ENCODE data around the gene NADK. TPM values are rescaled to one million over a fixed set of nuclear protein-coding genes. Genes with fewer than 3 reads are reported as not detected.
A peak's percentile ranks its signal among the peaks of the same experiment; 100 is the strongest.

Gene NADK
- total RNA-seq, 1 donor from 2014 or later, result 68.1 TPM

DNA sequence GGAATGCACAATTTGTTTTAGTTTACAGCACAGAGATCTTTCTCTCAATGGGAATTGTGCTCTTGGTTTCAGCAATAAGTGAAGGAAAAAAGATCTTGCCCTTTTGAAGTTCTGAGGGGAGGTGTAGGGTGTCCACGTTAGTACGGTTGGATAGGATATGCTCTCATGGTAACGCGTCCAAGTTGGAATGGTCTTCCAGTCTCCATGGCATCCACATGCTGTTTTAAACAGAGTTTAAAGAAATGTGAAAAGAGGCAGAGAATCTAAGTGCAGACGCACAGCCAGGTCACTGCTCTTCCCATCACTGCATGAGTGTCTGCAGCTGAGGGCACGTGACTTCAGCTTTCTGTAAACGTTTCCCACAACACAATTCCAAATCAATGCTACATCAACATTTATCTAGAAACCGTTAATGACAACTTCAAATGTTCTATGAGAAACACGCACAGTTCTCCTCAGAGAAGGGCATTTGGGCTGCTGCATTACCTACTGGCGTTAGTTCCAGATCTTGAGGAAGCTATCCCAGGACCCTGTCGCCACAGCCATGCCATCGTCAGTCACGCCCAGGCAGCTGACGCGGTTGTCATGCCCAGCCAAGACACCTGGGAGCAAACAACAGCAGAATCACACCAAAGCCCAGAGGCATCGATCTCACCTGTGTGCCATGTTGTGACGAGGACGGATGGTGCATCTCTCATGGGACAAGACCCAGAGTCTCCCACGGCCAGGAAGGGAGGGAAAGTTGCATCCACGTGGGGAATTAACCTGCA lies 8.8 kb upstream of the NADK start:
- no peaks in the 10 kb centered on the region for H3K9me3 Mint-ChIP-seq (ENCODE audit: low read depth)
- H3K27me3 Mint-ChIP-seq (ENCODE audit: low read depth), result no peaks in the 10 kb centered on the region
- H3K27ac Mint-ChIP-seq (ENCODE audit: unreplicated experiment), result no peak overlapping the region
- H3K36me3 Mint-ChIP-seq (ENCODE audit: low read depth), result peaks cover 39% of the 10 kb centered on the region
- peaks cover 13% of the 10 kb centered on the region for H3K4me1 Mint-ChIP-seq (ENCODE audit: low read depth)
- TF ChIP-seq, protein P1, sequence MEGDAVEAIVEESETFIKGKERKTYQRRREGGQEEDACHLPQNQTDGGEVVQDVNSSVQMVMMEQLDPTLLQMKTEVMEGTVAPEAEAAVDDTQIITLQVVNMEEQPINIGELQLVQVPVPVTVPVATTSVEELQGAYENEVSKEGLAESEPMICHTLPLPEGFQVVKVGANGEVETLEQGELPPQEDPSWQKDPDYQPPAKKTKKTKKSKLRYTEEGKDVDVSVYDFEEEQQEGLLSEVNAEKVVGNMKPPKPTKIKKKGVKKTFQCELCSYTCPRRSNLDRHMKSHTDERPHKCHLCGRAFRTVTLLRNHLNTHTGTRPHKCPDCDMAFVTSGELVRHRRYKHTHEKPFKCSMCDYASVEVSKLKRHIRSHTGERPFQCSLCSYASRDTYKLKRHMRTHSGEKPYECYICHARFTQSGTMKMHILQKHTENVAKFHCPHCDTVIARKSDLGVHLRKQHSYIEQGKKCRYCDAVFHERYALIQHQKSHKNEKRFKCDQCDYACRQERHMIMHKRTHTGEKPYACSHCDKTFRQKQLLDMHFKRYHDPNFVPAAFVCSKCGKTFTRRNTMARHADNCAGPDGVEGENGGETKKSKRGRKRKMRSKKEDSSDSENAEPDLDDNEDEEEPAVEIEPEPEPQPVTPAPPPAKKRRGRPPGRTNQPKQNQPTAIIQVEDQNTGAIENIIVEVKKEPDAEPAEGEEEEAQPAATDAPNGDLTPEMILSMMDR (IDR thresholded peaks at IDR 0.05), result no peak
- H3K4me3 Mint-ChIP-seq (ENCODE audit: unreplicated experiment), result no peak overlapping the region
- no peak for DNase-seq (ENCODE audit: low spot score)

- no peaks in the 10 kb centered on the region for H3K27me3 Mint-ChIP-seq (ENCODE audit: low read depth)
- H3K4me1 Mint-ChIP-seq (ENCODE audit: low read depth), result peaks cover 22% of the 10 kb centered on the region
- H3K4me3 Mint-ChIP-seq (ENCODE audit: unreplicated experiment), result no peak overlapping the region
- H3K27ac Mint-ChIP-seq (ENCODE audit: unreplicated experiment), result no peak overlapping the region
- H3K9me3 Mint-ChIP-seq (ENCODE audit: low read depth), result no peaks in the 10 kb centered on the region
- TF ChIP-seq, protein P1 (IDR thresholded peaks at IDR 0.05), result no peak
- no peak for DNase-seq (ENCODE audit: low spot score)
- H3K36me3 Mint-ChIP-seq (ENCODE audit: low read depth), result peaks cover 35% of the 10 kb centered on the region
Measured at GRCh38 chr1:1785666-1786065, 7.4 kb upstream of the NADK start.

- no peaks in the 10 kb centered on the region for H3K9me3 Mint-ChIP-seq (ENCODE audit: low read depth)
Measured at GRCh38 chr1:1784933-1785332, 6.7 kb upstream of the NADK start.

GRCh38 chr1:1783320-1783719 lies 5.0 kb upstream of the NADK start:
- Mint-ChIP-seq H3K4me1 (ENCODE audit: low read depth) (peaks cover 33% of the 10 kb centered on the region), H3K9me3 (ENCODE audit: low read depth) (no peaks in the 10 kb centered on the region), H3K36me3 (ENCODE audit: low read depth) (peaks cover 20% of the 10 kb centered on the region), H3K4me3 (ENCODE audit: unreplicated experiment) (no peak overlapping the region), H3K27me3 (ENCODE audit: low read depth) (no peaks in the 10 kb centered on the region), H3K27ac (ENCODE audit: unreplicated experiment) (peak overlapping the region; percentile 28)
- DNase-seq (ENCODE audit: low spot score), result no peak
- TF ChIP-seq, protein P1 (IDR thresholded peaks at IDR 0.05), result no peak

More at GRCh38 chr1:1784933-1785332, 6.7 kb upstream of the NADK start:
- DNase-seq (ENCODE audit: low spot score), result no peak
- H3K27me3 Mint-ChIP-seq (ENCODE audit: low read depth), result no peaks in the 10 kb centered on the region
- H3K4me1 Mint-ChIP-seq (ENCODE audit: low read depth), result peaks cover 27% of the 10 kb centered on the region
- H3K4me3 Mint-ChIP-seq (ENCODE audit: unreplicated experiment), result no peak overlapping the region
- TF ChIP-seq, protein P1 (IDR thresholded peaks at IDR 0.05), result no peak
- H3K36me3 Mint-ChIP-seq (ENCODE audit: low read depth), result peaks cover 29% of the 10 kb centered on the region
- H3K27ac Mint-ChIP-seq (ENCODE audit: unreplicated experiment), result peak overlapping the region; percentile 45

- H3K4me1 Mint-ChIP-seq (ENCODE audit: low read depth), result peaks cover 33% of the 10 kb centered on the region
- H3K36me3 Mint-ChIP-seq (ENCODE audit: low read depth), result peaks cover 17% of the 10 kb centered on the region
- H3K9me3 Mint-ChIP-seq (ENCODE audit: low read depth), result no peaks in the 10 kb centered on the region
- H3K4me3 Mint-ChIP-seq (ENCODE audit: unreplicated experiment), result no peak overlapping the region
- H3K27me3 Mint-ChIP-seq (ENCODE audit: low read depth), result no peaks in the 10 kb centered on the region
- TF ChIP-seq, protein P1 (IDR thresholded peaks at IDR 0.05), result no peak
- peak overlapping the region; percentile 28 for H3K27ac Mint-ChIP-seq (ENCODE audit: unreplicated experiment)
- DNase-seq (ENCODE audit: low spot score), result no peak
Measured at GRCh38 chr1:1782399-1783221, 4.3 kb upstream of the NADK start.
